COLO829 (cell line): ENCODE results near the gene UBA5.
"Not testable (repeated sequence)": the region's sequence is repeated elsewhere in the genome, so short reads cannot be mapped to it uniquely, and the experiment has no call there.

ENCODE experiments used
- DNase-seq: peaks from one replicate; pipeline ENCODE4 v3.0.0; 2012; ENCODE audit warnings: low spot score

Gene UBA5

DNA sequence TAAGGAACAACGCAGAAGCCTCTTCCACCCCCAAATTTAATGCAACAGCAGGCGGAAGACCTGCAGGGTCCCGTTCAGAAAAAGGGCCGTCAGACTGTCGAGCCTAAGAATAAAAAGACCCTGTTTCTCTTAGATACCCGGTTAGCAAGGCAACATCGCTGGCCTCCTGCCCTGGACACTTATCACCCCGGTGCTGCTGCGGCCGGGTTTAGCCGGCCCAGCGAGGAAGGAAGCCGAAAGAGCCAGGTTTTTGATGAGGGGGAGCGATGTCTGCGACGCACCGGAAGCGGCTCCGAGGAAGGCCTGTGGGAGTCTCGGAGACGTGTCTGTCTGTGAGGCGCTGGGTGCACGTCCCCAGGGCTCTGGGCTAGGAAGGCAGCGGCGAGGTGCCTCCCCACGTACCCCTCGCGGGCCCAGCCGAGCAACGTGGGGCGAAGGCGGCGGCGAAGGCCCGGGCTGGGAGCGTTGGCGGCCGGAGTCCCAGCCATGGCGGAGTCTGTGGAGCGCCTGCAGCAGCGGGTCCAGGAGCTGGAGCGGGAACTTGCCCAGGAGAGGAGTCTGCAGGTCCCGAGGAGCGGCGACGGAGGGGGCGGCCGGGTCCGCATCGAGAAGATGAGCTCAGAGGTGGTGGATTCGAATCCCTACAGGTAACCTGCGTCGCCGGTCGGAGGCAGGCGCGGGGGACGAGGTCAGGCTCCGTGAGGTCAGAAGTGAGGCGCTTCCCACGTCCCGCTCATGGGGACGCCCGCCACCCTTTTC lies at the start of gene UBA5:
Gene UBA5 (plus strand): TSS at position 278 of the 759 bp plus-strand sequence. CDS start 209 bp downstream, at position 487.
- peak; percentile 81 for DNase-seq

DNA sequence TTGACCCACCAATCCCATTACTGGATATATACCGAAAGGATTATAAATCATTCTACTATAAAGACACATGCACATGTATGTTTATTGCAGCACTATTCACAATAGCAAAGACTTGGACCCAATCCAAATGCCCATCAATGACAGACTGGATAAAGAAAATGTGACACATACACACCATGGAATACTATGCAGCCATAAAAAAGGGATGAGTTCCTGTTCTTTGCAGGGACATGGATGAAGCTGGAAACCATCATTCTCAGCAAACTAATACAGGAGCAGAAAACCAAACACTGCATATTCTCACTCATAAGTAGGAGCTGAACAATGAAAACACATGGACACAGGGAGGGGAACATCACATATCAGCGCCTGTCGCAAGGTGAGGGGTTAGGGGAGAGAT lies 44.8 kb upstream of the UBA5 start:
- DNase-seq: not testable (repeated sequence)

DNA sequence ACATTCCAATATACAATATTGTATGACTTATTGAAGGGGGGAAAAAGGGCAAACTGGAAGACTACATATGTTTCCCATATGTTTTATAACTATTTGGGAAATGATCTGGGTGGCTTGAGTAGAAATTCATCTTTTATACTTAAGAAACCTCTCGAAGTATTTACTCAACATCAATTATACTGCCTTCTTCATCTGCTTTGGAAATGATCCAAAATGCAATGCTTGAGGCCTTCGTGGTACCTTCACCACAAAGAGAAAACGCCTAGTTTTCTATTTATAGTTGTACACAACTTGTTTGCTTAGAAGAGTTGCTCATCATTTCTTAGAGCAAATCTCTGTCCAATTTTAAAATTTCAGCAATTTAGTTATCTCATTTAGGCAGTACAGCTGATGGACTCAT lies 44.2 kb upstream of the UBA5 start:
- DNase-seq: no peak

DNA sequence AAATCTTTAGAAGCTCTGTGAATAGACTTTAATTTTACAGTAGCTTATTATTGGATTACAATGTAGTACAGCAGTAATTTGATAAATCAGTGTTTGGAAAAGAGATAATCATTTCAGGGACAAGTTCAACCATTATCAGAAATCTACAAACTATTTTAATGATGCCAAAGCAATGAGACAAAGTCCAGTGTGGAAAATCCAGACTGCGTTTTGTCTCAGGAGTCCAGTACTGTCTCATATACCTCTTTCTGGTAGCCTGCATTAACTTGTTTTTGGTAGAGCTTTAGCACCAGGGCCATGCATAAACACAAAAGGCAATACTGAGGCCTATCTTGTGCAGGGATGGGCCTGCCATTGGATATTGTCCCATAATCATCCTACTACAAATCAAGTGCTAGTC lies 43.3 kb upstream of the UBA5 start:
- DNase-seq: no peak

DNA sequence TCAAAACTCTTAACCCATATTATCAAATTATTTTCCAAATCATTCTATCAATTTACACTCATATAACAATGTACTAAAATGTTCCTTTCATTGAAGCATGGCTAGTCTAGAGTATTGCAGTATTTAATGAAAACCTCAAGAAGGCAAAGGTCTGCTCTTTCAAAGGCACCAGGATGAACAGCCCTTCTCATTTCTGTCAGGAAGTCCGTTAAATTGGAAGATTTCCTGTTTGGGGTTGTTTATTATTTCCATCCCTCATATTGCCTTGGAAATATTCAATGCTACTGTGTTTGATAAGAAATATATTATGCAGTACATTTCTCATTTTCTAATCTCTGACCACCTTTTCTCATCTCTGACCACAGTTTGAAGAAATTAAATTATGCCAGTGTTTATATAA lies 38.0 kb upstream of the UBA5 start:
- peak; percentile 25 for DNase-seq

DNA sequence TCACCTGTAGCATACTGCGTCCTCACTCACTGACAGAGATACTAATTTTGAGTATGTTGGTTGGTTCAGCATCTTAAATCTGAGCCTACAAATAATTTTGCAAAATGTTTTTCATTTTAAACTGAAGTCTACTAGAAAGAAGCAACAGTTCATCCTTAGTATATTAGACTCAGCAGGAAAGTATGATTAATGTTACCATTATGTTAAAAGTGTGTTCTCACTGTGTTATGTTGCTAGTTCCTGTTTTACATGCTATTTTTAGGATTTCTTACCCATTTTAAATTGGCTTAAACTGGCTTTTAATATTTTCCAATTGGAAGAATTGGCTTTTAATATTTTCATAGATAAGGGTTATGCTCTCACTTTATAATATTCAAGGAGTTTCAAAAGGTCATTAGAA lies 37.4 kb upstream of the UBA5 start:
- no peak for DNase-seq

DNA sequence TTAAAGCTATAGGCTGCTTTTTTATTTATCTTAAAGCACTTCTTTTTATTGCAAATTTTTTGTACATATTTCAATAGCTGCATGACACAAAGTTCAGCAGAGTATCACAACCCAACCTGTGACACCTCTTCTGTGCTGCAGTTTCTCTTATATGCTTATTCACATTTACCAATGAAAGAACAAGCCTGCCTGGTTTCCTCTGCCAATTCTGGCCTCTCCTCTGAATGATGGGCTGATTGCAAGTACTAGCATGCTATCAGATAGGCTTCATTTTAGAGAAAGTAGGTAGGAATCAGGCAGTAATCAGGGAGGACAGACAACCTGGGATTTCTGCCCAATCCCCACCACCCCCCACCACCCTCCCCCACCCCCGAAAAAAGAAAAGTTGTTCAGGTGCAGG lies 36.5 kb upstream of the UBA5 start:
- DNase-seq: no peak

DNA sequence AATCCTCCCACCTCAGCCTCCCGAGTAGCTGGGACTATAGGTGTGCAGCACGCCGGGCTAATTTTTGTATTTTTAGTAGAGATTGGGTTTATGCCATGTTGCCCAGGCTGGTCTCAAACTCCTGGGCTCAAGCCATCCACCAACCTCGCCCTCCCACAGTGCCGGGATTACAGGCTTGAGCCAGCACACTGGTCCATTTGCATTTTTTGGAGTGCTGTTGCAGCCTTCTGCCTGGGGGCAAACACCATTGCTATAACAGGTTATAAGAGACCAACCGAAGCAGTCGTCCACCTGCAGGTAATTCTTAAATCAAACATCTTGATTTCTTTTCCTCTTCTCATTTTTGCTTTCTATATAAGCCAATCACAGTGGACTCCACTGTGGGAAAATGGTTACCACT lies 35.3 kb upstream of the UBA5 start:
- DNase-seq: no peak

DNA sequence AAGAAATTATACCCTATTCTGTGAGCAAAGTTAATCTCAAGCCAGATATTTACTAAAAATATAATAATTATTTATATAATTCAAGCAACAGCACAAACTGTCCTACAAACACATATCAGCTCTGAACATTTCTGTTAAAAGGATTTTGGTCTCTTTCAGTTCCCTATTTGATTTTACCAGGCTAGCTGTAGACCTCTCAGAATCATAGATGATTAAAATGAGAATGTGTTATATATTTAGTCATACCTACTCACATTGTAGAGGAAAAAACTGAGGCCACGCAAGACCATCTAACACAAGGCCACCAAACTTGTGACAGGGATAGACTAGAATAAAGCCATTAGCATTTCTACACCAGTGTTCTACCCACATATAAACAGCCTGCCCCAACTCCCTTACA lies 34.5 kb upstream of the UBA5 start:
- no peak for DNase-seq

DNA sequence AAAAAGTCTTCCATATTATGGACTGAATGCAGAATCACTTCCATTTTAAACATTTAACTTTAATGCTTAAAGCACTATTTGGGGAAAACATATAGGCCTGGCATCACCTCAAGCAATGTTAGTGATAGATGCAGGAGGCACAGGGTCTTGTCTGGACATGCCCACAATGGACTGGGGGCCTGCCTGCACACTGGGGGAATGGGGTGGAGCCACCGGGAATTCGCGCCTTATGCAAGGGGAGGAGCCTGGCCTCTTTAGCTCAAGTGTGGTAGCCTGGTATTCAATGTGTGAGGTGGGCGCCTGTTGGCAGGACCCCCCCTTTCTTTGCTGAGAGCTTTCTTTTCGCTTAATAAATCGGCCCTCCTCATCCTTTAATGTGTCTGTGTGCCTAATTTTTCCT lies 33.2 kb upstream of the UBA5 start:
- DNase-seq: no peak

DNA sequence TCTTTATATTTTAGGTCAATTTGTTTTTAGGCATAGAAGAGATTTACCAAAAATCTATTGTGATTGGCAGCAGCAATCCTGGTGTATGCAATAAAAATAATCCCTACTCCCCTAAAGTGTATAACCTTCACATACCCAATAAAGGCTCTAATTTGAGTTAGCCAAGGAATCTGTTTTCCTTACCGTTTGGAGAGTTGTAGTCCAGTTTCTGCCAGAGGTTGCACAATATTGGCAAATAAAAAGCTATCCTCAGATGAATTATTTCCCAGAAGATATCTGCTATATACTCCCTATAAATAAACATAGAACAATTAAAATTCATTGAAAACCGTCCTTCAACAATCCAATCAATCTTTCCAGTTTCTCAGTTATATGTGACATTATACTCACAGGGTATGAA lies 32.0 kb upstream of the UBA5 start:
- no peak for DNase-seq

DNA sequence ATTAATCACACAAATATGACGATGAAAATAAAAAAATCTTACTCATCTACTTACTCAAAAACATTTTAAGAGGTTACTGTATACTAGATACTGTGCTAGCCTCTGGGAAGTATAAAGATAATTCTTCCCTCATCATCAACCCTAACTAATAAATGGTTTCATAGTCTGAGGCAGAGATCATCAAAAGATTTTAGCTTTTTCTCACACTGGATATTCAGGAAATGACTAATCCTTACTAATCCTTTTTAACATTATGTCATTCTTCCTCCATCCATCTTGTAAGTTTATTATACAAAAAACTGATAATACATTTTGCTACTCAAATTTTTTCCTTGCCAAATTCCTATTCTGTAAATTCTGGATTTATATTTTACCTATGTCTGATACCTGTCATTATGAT lies 30.2 kb upstream of the UBA5 start:
- peak; percentile 91 for DNase-seq

DNA sequence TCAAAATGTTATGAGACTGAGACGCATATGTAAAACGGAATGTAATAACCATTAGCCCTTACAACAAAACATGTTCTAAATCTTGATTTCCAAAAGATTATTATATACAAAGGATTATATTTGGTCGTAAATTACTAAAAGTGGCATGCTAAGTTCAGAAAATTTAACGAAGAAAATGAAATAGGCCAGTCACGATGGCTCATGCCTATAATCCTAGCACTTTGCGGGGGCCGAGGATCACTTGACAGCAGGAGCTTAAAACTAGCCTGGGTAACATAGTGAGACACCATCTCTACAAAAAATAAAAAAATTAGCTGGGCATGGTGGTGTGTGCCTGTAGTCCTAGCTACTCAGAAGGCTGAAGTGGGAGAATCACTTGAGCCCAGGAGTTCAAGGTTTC lies 29.5 kb upstream of the UBA5 start:
- no peak for DNase-seq

DNA sequence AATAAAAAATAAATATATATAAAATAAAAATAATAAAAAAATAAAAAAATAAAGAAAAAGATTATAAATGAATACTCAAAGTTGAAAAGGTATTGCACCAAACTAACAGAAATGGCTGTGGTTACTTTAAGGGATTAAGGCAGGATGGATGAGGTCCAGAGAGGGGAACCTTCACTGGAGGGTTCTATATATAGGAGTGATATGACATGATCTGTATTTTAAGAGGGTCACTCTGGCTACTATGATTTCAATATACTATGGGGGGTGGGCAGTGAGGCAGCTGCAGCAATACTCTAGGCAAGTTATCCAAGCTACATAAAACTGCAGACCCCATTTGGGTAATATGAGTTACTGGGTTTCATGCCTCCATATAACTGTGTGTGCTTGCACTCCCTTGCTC lies 25.1 kb upstream of the UBA5 start:
- no peak for DNase-seq

DNA sequence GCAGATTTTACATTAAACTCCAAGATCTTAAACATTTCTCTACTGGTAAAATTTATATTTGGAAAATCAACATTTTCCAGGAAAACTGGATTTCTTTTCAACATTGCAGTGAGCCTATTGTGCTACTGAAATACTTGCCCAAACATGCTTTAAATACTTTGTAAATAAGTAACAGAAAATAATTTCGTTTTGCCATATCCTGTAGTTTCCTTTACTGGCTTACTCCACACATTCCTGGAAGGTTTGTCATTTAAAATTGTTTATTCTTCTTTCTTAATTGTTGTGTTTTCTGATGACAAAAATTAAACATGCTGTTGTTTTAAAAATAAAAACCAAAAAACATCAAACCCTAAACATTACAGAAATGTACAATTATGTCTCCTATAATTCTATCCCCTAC lies 22.5 kb upstream of the UBA5 start:
- no peak for DNase-seq

DNA sequence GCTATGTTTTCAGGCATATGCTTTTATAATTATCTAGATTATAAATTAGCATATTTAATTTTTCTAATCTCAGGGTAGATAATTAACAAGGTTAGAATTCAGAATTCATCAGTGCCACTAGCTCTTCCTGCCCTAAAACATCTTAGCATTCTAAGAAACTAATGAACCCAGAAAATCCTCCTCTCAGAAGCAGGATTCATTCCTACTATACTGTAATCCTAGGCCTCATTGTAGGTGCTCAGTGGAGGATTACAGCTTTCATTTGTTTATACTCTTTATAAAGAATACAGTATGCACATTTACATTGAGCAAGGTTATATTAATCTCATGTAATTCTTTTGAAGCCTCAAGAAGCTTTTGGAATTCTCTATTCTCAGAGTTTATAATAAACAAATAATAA lies 21.4 kb upstream of the UBA5 start:
- DNase-seq: no peak

DNA sequence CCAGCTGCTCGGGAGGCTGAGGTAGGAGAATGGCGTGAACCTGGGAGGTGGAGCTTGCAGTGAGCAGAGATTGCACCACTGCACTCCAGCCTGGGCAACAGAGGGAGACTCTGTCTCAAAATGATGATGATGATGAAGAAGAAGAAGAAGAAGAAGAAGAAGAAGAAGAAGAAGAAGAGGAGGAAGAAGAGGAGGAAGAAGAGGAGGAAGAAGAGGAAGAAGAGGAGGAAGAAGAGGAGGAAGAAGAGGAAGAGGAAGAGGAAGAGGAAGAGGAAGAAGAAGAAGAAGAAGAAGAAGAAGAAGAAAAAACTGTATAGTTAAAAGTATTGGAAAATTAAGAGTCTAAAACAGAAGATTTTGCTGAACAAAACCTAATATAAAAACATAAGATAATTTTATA lies 18.7 kb upstream of the UBA5 start:
- DNase-seq: not testable (repeated sequence)

DNA sequence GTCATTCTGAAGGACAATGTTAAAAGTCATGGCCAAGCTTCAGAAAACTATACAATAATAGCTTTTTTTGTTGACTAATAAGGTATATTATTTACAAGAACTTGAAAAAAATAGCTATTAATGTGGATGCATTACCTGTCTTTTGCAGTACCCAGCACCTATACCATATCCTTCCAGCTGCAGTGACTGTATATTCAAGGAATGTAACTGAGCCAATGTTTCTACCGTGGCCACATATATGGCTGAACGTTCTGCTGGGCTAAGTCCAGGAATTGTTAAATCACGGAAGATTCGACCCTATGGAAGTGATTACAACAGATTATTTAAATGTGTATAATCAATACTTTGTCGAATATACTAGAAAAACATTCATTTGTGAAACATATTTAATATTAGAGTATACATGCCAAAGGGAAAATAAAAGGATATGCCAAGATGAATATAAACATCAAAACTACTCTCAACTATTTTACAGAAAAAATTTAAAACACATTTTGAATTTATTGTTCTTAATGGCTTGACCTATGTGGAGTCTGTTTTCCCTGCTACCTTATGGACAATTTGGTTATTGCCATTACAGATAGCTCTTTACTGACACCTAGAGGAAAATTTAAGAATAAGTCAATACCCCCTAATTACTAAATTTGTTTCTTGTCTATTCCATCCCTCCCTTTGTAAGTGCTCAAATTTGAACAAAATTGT lies 18.1 kb upstream of the UBA5 start:
- DNase-seq: peak; percentile 78

DNA sequence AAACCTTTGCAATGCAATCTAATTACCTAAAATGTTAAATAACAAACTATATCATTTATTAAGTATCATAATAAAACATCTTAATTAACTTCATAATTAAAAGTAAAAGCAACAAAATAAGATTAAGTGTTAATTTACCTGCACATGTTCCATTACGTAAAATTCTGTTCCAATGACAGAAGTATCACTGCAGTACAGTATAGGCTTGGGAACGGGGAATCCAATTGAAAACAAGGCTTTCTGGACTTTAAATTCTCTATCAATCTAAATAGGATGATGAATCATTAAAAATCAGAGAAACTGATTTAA lies 17.6 kb upstream of the UBA5 start:
- no peak for DNase-seq

DNA sequence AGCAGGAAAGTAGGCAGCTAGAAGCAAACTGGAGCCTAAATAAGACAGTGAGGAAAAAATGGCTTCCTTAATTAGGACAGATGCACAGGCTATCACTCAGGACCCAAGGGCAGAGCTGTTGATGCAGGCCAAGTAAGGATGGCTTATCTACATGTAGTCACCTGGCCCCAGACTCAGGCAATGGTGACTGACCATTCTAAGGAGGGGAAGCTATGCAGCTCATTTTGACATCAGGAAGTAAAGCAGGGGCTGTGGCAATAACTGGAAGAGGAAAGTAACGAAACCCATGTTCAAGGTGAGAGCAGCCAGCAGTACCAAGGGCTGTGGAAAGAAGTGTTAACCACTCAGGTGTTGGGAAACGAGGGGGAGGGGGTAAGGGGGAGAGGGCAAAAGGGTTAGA lies 16.8 kb upstream of the UBA5 start:
- DNase-seq: no peak

DNA sequence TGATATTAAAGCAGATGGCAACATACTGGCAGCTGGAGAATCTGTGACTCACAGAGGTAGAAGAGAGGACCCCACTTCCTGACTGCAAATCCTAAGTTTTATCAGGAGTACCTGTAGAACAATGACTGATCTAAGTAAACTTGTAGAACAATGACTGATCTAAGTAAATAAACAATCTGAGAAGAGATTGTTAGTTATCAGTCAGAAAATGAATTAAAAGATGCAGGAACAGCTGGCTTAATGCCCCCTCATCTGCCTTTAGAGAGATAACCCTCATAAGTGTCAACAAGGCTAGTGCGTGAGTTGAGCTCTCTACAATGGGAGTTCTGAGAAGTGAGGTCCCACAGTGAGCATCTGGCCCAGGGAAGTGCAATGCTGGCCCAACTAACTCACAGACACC lies 15.1 kb upstream of the UBA5 start:
- no peak for DNase-seq

DNA sequence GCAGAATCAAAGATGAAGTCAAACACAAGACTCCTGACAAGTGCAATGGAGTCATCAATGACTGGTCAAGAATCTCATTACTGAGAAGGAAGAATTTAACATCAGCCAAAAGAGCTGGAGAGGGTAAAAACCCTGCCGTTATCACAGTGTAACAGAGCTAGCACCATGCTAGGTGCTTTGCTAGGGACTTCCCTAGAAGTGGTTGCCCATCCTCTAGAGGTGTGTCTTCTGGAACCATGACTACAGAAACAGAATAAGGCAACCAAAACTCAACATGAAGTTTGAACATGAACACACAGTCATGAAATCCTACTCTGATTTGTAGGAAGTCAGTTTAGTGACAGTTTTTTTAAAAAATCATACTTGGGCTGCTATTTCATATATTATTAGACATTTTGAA lies 10.0 kb upstream of the UBA5 start:
- no peak for DNase-seq

DNA sequence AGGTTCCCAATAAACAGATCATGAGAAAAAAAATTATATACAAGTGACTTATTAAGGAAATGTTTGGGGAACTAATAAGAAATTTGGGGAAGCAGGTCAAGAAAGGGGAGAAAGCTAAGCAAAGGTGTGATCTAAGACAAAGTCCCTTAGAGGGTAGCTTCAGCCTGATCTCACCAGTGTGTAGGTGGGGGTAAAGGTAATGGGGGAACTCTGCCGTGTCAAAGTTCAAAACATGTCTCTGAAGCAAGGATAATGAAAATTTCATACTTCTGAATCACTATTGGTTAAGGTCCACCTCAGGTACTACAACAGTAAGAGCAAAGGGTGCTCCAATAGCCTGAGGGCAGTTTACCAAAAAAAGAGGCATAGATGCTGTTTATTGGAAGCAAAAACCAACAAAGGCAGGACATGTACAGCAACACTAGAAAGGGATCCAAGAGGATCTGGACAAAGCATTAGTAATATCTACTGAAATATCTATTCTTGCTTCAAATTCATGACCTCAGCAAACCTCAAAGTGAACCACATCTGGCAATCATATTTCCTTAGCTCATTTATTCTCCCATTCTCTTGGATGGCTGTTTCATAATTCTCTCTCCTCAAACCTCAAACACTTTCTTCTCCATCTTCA lies 7.4 kb upstream of the UBA5 start:
- no peak for DNase-seq

DNA sequence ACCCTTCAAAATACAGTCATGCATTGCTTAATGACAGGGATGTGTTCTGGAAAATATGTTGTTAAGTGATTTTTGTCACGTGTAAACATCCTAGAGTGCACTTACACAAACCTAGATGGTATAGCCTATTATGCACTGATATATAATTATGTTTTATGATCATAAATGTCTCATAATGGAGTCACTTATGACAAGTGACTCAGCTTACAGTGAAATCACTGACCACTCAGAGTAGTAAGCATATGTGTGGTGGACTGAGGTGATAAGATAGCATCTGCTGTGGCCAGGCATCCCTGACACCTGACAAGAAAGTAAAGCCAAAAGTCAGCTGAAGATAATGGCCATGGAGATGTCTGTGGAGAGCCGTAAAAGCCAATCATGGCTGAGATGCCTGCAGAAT lies 5.9 kb upstream of the UBA5 start:
- DNase-seq: no peak
